WTC11 (cell line): ENCODE results near the gene TOMM40.

Experiments
- CTCF ChIP-seq: fragments of 200-600 bp; IDR thresholded peaks from 2 replicates; pipeline ENCODE4 v1.8.0; 2022; ENCODE audit warnings: antibody characterized with exemption
- ESRRA ChIP-seq: sonication (generic); formaldehyde crosslinking; IDR thresholded peaks from 2 replicates; pipeline ENCODE4 v1.8.1; 2022; ENCODE audit warnings: mild to moderate bottlenecking, missing genetic modification reagents, borderline replicate concordance
- ZBTB21 ChIP-seq: sonication (generic); formaldehyde crosslinking; IDR thresholded peaks from 2 replicates; pipeline ENCODE4 v1.8.1; 2023; ENCODE audit warnings: mild to moderate bottlenecking, missing genetic modification reagents, borderline replicate concordance
- TF ChIP-seq, protein P1 (sequence below): sonication (generic); formaldehyde crosslinking; IDR thresholded peaks from 2 replicates; pipeline ENCODE4 v1.8.0; 2022; ENCODE audit warnings: mild to moderate bottlenecking, missing genetic modification reagents

DNA sequence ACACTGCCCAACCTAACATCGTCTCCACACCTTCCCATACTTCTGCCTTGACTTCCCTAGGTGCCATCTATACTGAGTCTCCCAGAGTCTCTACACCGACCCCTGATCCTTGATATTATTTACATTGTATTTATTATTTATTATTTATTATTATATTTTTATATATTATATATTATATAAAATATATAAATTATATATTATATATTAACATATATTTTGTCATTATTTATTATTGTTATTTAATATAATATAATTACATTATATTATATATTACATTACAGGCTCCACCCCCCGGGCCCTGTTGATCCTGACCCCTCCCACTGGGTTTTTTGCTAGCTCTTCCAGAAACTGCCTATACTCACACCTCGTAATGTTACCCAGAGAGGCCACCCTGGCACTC, 18.4 kb upstream of the TOMM40 start:
- TF ChIP-seq, protein P1, sequence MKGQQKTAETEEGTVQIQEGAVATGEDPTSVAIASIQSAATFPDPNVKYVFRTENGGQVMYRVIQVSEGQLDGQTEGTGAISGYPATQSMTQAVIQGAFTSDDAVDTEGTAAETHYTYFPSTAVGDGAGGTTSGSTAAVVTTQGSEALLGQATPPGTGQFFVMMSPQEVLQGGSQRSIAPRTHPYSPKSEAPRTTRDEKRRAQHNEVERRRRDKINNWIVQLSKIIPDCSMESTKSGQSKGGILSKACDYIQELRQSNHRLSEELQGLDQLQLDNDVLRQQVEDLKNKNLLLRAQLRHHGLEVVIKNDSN (CRISPR knock-in tag), result no peak
- TF ChIP-seq ZBTB21 (CRISPR knock-in tag) (no peak), CTCF (no peak), ESRRA (CRISPR knock-in tag) (no peak)
